Fibroblast of lung (primary cell): Measurements from ENCODE around the gene SHANK2.

Source experiments
- CTCF ChIP-seq, 2 donors: IDR thresholded peaks in 1 of 2; conservative IDR thresholded peaks in 1 of 2; 1 replicate in 1 of 2; 2 replicates in 1 of 2; pipeline ENCODE4 v1.5.1; 2011 to 2012; ENCODE audit warnings: low read length in 2 of 2, control low read depth in 1 of 2, inconsistent platforms in 1 of 2, low read depth in 1 of 2, mild to moderate bottlenecking in 1 of 2
- EZH2 ChIP-seq: IDR thresholded peaks from 2 replicates; pipeline ENCODE4 v1.5.1; 2012; ENCODE audit warnings: low read length, control low read depth, mild to moderate bottlenecking; ENCODE audit errors: missing control alignments

GRCh38 chr11:71286701-71287643 lies 34.6 kb upstream of the SHANK2 start:
- TF ChIP-seq CTCF (conservative IDR thresholded peaks at IDR 0.05 in 1 of 2, IDR thresholded peaks at IDR 0.05 in 1 of 2; ENCODE audit: low read depth in 1 of 2, low read length in 2 of 2), result no peak
- no peak for TF ChIP-seq EZH2
